ENCODE results near the gene SHISA6.

The SHISA6 gene

GRCh38 chr17:11240841-11241610 lies at the start of gene SHISA6:
Gene SHISA6 (plus strand): TSS chr17:11241213.
- no peak for DNase-seq

GRCh38 chr17:11195801-11196200 lies 45.2 kb upstream of the SHISA6 start:
- DNase-seq = no peak

- no peak for DNase-seq
Measured at GRCh38 chr17:11204991-11205390, 36.0 kb upstream of the SHISA6 start.

- DNase-seq = no peak
Measured at GRCh38 chr17:11205659-11206058, 35.4 kb upstream of the SHISA6 start.

- DNase-seq = no peak
Measured at GRCh38 chr17:11209906-11210305, 31.1 kb upstream of the SHISA6 start.

- no peak for DNase-seq
Measured at GRCh38 chr17:11212792-11213191, 28.2 kb upstream of the SHISA6 start.

- no peak for DNase-seq
Measured at GRCh38 chr17:11216976-11217375, 24.0 kb upstream of the SHISA6 start.

GRCh38 chr17:11221196-11221595 lies 19.8 kb upstream of the SHISA6 start:
- no peak for DNase-seq

- no peak for DNase-seq
Measured at GRCh38 chr17:11221721-11222120, 19.3 kb upstream of the SHISA6 start.

- no peak for DNase-seq
Measured at GRCh38 chr17:11238705-11239104, 2.3 kb upstream of the SHISA6 start.

- DNase-seq = no peak
Measured at GRCh38 chr17:11239379-11239970, 1.5 kb upstream of the SHISA6 start.

- DNase-seq = no peak
Measured at GRCh38 chr17:11240041-11240840, 772 bp upstream of the SHISA6 start.

GRCh38 chr17:11241611-11242226 lies 706 bp downstream of the SHISA6 start:
- no peak for DNase-seq

GRCh38 chr17:11242411-11242810 lies 1.4 kb downstream of the SHISA6 start:
- DNase-seq = no peak

- no peak for DNase-seq
Measured at GRCh38 chr17:11244776-11245175, 3.8 kb downstream of the SHISA6 start.

GRCh38 chr17:11245187-11245586 lies 4.2 kb downstream of the SHISA6 start:
- no peak for DNase-seq

GRCh38 chr17:11245791-11246190 lies 4.8 kb downstream of the SHISA6 start:
- no peak for DNase-seq

GRCh38 chr17:11250161-11250560 lies 9.1 kb downstream of the SHISA6 start:
- no peak for DNase-seq

GRCh38 chr17:11251561-11252107 lies 10.6 kb downstream of the SHISA6 start:
- no peak for DNase-seq

- DNase-seq = no peak
Measured at GRCh38 chr17:11252146-11252545, 11.1 kb downstream of the SHISA6 start.

- DNase-seq = no peak
Measured at GRCh38 chr17:11256877-11257276, 15.9 kb downstream of the SHISA6 start.

GRCh38 chr17:11264183-11264871 lies 23.3 kb downstream of the SHISA6 start:
- no peak for DNase-seq
